ENCODE measurements around the gene ANK2.

- no peak for TF ChIP-seq ZNF24 (IDR thresholded peaks at IDR 0.05)
- no peak for TF ChIP-seq TGIF2 (CRISPR knock-in tag; IDR thresholded peaks at IDR 0.05)
- TF ChIP-seq POLR2A (IDR thresholded peaks at IDR 0.05; ENCODE audit: insufficient read depth in 1 of 2, low read depth in 2 of 2, low read length in 2 of 2) = no peak
These were observed 307.0 kb downstream of the ANK2 start for GRCh38 chr4:113356453-113356852.
